GM06990 (cell line): ENCODE results near the gene DCP1A.

Source experiments
- DNase-seq: peaks from one replicate; pipeline ENCODE4 v3.0.0-alpha.2; 2011; ENCODE audit not compliant: insufficient read length; ENCODE audit errors: extremely low read depth
- H3K27me3 ChIP-seq: replicated peaks from 2 replicates; pipeline ENCODE4 v1.6.0; 2011; ENCODE audit warnings: low read length; ENCODE audit not compliant: control insufficient read depth, insufficient read depth
- H3K36me3 ChIP-seq: 2 replicates; pipeline ENCODE4 v1.5.1; 2011; ENCODE audit warnings: low read length; ENCODE audit not compliant: control insufficient read depth, insufficient read depth
- H3K4me3 ChIP-seq: replicated peaks from 2 replicates; pipeline ENCODE4 v1.5.1; 2011; ENCODE audit warnings: low read depth, mild to moderate bottlenecking, control low read depth, low read length
- CTCF ChIP-seq: IDR thresholded peaks from 2 replicates; pipeline ENCODE4 v1.5.1; 2011; ENCODE audit warnings: low read length, control low read depth, mild to moderate bottlenecking, inconsistent platforms; ENCODE audit not compliant: insufficient read depth, poor library complexity, severe bottlenecking

The DCP1A gene

GRCh38 chr3:53342353-53342752, 5.0 kb downstream of the DCP1A start:
- DNase-seq = no peak
- H3K36me3 ChIP-seq = no peaks in the 10 kb centered on the region; the same call in none of the 2 replicates

GRCh38 chr3:53337167-53337940, 10.0 kb downstream of the DCP1A start:
- no peaks in the 10 kb centered on the region for H3K27me3 ChIP-seq
- H3K36me3 ChIP-seq = no peaks in the 10 kb centered on the region; the same call in none of the 2 replicates

More at GRCh38 chr3:53342353-53342752, 5.0 kb downstream of the DCP1A start:
- H3K27me3 ChIP-seq = no peaks in the 10 kb centered on the region
- TF ChIP-seq CTCF = no peak
- no peak overlapping the region for H3K4me3 ChIP-seq

GRCh38 chr3:53334742-53335141, 12.6 kb downstream of the DCP1A start:
- Histone ChIP-seq H3K27me3 (no peaks in the 10 kb centered on the region), H3K4me3 (no peak overlapping the region), H3K36me3 (no peaks in the 10 kb centered on the region; the same call in none of the 2 replicates)
- DNase-seq = no peak
- TF ChIP-seq CTCF = no peak

More at GRCh38 chr3:53337167-53337940, 10.0 kb downstream of the DCP1A start:
- TF ChIP-seq CTCF = no peak
- H3K4me3 ChIP-seq = no peak overlapping the region
- no peak for DNase-seq

GRCh38 chr3:53331871-53332270, 15.5 kb downstream of the DCP1A start:
- DNase-seq = no peak
- Histone ChIP-seq H3K36me3 (no peaks in the 10 kb centered on the region; the same call in none of the 2 replicates), H3K4me3 (no peak overlapping the region), H3K27me3 (no peaks in the 10 kb centered on the region)
- TF ChIP-seq CTCF = no peak

DNA sequence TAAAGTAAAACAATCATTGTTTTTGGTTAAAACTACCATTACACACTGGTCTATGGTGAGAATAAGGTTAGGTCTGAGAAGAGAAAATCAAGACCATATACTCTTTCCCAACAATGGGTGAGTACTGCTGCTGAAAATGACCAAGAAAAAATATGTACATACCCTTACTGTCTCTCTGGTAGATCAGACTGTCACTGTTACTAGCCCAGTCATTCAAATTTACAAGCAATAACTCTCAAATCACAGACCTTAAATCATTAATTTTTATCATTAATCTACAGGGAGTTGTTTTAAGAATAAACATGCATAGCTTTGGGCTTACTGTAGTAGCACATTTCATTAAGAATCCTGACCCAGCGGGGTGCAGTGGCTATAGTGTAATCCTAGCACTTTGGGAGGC, 17.4 kb downstream of the DCP1A start:
- Histone ChIP-seq H3K4me3 (no peak overlapping the region), H3K27me3 (no peaks in the 10 kb centered on the region), H3K36me3 (peaks cover 2% of the 10 kb centered on the region)
- no peak for DNase-seq
- TF ChIP-seq CTCF = no peak
